Loucy (cell line): ENCODE results near the gene PDGFRB.

Source experiments
- EZH2phosphoT487 ChIP-seq: fragments of 200-600 bp; IDR thresholded peaks from 2 replicates; pipeline ENCODE4 v1.6.1; 2018; ENCODE audit warnings: antibody characterized with exemption, mild to moderate bottlenecking, moderate library complexity, borderline replicate concordance
- TF ChIP-seq, protein P1 (sequence below): fragments of 200-600 bp; sonication (generic); conservative IDR thresholded peaks from 2 replicates; pipeline ENCODE4 v1.5.1; 2014; ENCODE audit warnings: mild to moderate bottlenecking, antibody characterized with exemption, low read length

DNA sequence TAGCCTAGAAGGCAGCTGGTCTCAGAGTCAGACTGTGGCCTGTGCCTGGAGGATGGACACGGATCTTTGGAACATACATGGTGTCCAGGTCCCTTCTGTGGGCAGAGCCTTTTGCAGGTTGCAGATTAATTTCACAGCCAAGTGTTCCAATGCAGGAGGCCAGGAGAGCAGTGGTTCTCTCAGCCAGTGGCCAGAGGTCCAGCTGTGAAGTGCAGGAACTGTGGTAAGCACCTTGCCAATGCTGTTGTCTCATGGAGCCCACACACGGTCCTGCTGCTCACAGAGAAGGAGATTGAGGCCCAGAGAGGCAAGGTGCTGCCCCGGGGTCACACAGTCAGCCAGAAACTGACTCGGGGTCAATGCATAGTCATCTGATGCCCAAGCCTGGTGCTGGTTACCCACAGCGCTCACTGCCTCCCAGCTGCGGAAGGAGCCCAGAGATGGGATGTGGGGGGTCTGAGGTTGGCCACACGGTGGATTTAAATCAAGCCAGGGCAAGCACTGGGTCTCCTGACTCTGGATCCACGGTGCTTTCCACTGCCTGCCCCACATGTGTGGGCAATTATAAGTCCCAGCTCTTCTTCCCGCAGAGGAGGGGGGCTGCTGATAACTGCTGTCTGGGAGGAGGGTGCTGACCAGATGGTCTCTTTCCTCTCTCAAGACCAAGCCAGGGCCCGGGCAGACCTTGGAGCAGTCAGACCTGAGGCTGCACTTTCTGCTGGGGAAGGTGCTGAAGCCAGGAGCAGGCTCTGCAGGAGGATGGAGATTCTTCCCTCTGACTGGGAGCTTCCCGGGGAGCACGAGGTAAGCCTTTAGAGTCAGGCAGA is 2.8 kb downstream of the PDGFRB start:
- TF ChIP-seq, protein P1, sequence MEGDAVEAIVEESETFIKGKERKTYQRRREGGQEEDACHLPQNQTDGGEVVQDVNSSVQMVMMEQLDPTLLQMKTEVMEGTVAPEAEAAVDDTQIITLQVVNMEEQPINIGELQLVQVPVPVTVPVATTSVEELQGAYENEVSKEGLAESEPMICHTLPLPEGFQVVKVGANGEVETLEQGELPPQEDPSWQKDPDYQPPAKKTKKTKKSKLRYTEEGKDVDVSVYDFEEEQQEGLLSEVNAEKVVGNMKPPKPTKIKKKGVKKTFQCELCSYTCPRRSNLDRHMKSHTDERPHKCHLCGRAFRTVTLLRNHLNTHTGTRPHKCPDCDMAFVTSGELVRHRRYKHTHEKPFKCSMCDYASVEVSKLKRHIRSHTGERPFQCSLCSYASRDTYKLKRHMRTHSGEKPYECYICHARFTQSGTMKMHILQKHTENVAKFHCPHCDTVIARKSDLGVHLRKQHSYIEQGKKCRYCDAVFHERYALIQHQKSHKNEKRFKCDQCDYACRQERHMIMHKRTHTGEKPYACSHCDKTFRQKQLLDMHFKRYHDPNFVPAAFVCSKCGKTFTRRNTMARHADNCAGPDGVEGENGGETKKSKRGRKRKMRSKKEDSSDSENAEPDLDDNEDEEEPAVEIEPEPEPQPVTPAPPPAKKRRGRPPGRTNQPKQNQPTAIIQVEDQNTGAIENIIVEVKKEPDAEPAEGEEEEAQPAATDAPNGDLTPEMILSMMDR, result no peak
- TF ChIP-seq EZH2phosphoT487, result no peak
